22Rv1 (cell line): ENCODE results near the gene CDKN1A.

ENCODE experiments used
- H3K27ac ChIP-seq: fragments of 450-650 bp; 2 replicates; pipeline ENCODE4 v1.5.1; 2017
- ZFX ChIP-seq: fragments of 450-650 bp; IDR thresholded peaks from 2 replicates; pipeline ENCODE4 v1.6.1; 2017; ENCODE audit warnings: antibody characterized with exemption, borderline replicate concordance
- TF ChIP-seq, protein P1 (sequence below): fragments of 450-650 bp; IDR thresholded peaks from 2 replicates; pipeline ENCODE4 v1.5.1; 2017; ENCODE audit warnings: mild to moderate bottlenecking

CDKN1A gene

GRCh38 chr6:36663504-36664446, 14.7 kb upstream of the CDKN1A start:
- H3K27ac ChIP-seq: no peak overlapping the region
- no peak for TF ChIP-seq ZFX
- TF ChIP-seq, protein P1, sequence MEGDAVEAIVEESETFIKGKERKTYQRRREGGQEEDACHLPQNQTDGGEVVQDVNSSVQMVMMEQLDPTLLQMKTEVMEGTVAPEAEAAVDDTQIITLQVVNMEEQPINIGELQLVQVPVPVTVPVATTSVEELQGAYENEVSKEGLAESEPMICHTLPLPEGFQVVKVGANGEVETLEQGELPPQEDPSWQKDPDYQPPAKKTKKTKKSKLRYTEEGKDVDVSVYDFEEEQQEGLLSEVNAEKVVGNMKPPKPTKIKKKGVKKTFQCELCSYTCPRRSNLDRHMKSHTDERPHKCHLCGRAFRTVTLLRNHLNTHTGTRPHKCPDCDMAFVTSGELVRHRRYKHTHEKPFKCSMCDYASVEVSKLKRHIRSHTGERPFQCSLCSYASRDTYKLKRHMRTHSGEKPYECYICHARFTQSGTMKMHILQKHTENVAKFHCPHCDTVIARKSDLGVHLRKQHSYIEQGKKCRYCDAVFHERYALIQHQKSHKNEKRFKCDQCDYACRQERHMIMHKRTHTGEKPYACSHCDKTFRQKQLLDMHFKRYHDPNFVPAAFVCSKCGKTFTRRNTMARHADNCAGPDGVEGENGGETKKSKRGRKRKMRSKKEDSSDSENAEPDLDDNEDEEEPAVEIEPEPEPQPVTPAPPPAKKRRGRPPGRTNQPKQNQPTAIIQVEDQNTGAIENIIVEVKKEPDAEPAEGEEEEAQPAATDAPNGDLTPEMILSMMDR: no peak

GRCh38 chr6:36665180-36665579, 13.3 kb upstream of the CDKN1A start:
- no peak overlapping the region for H3K27ac ChIP-seq
- TF ChIP-seq, protein P1: no peak
- no peak for TF ChIP-seq ZFX

DNA sequence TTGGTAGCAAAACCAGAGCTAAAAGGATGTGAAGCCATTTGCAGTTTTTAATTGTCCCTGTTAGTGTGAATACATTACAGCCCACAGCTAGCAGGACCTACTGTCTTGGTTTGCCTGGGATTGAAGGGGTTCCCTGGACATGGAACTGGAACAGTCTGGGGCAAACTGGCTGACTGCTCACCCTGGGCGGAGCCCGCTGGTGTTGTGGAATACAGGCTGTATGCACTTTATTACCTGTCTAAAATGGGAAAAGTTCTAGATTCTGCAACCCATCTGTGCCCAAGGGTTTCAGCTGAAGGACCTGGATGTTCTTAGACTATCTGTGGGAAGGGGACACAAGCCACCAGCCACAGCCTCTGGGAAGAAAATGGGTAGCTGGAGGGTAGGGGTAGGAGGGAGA, 12.2 kb upstream of the CDKN1A start:
- H3K27ac ChIP-seq: no peak overlapping the region
- TF ChIP-seq, protein P1: no peak
- TF ChIP-seq ZFX: no peak

- H3K27ac ChIP-seq: no peak overlapping the region
- TF ChIP-seq, protein P1: no peak
- TF ChIP-seq ZFX: no peak
Observed at GRCh38 chr6:36666826-36667591, 11.5 kb upstream of the CDKN1A start.

DNA sequence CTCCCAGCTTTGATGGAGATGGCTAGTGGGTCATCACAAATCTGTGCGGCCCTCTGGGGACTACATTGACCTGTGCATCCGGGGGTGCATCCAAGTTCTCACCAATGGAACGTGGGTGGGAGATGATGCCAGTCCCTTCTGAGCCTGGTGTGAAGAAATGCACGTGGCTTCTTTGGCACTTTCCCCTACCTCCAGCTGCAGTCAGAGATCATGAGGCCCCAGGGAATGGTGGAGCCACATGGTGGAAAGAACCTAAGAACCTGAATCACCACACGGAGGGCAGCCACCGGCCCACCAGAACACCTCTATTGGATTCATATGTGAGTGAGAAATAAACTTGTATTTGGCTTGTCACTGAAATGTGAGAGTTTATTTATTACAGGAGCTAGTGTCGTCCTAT, 9.9 kb upstream of the CDKN1A start:
- no peak overlapping the region for H3K27ac ChIP-seq
- TF ChIP-seq, protein P1: no peak
- no peak for TF ChIP-seq ZFX

DNA sequence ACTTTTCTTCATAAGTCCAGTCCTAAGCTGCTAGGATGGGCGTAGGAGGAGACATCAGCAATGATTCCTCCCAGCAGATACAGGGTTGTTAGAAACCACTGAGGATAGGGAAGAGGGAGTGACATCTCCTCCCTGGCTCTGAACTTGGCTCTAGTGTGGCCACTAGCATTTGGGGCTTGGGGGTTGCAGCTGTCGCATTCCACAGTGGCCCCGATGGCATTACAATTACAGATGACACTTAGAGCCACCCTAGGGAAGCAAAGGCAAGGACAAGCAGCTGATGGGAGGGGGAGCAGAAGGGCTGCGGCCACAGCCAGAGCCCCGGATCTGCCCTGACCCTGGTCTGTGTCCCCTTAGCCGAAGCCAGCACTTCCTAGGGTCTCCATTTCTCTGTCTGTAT, 9.5 kb upstream of the CDKN1A start:
- no peak overlapping the region for H3K27ac ChIP-seq

More for the DNA sequence above, 9.5 kb upstream of the CDKN1A start:
- no peak for TF ChIP-seq ZFX
- TF ChIP-seq, protein P1: no peak
